ENCODE data around the gene SLC2A9.

SLC2A9 gene

GRCh38 chr4:9899306-9900055, 121.8 kb downstream of the SLC2A9 start:
- no peak for DNase-seq (ENCODE audit: low read depth)
- H3K4me3 ChIP-seq (ENCODE audit: low read depth, low read length): no peak overlapping the region
- TF ChIP-seq, protein P1, sequence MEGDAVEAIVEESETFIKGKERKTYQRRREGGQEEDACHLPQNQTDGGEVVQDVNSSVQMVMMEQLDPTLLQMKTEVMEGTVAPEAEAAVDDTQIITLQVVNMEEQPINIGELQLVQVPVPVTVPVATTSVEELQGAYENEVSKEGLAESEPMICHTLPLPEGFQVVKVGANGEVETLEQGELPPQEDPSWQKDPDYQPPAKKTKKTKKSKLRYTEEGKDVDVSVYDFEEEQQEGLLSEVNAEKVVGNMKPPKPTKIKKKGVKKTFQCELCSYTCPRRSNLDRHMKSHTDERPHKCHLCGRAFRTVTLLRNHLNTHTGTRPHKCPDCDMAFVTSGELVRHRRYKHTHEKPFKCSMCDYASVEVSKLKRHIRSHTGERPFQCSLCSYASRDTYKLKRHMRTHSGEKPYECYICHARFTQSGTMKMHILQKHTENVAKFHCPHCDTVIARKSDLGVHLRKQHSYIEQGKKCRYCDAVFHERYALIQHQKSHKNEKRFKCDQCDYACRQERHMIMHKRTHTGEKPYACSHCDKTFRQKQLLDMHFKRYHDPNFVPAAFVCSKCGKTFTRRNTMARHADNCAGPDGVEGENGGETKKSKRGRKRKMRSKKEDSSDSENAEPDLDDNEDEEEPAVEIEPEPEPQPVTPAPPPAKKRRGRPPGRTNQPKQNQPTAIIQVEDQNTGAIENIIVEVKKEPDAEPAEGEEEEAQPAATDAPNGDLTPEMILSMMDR (IDR thresholded peaks at IDR 0.05; ENCODE audit: low read depth, low read length, missing control alignments): no peak

GRCh38 chr4:9898596-9899305, 122.5 kb downstream of the SLC2A9 start:
- DNase-seq (ENCODE audit: low read depth): no peak
- H3K4me3 ChIP-seq (ENCODE audit: low read depth, low read length): no peak overlapping the region
- TF ChIP-seq, protein P1 (IDR thresholded peaks at IDR 0.05; ENCODE audit: low read depth, low read length, missing control alignments): peak; percentile 23

GRCh38 chr4:9895333-9895705, 126.0 kb downstream of the SLC2A9 start:
- no peak overlapping the region for H3K4me3 ChIP-seq (ENCODE audit: low read depth, low read length)
- TF ChIP-seq, protein P1 (IDR thresholded peaks at IDR 0.05; ENCODE audit: low read depth, low read length, missing control alignments): no peak
- no peak for DNase-seq (ENCODE audit: low read depth)

DNA sequence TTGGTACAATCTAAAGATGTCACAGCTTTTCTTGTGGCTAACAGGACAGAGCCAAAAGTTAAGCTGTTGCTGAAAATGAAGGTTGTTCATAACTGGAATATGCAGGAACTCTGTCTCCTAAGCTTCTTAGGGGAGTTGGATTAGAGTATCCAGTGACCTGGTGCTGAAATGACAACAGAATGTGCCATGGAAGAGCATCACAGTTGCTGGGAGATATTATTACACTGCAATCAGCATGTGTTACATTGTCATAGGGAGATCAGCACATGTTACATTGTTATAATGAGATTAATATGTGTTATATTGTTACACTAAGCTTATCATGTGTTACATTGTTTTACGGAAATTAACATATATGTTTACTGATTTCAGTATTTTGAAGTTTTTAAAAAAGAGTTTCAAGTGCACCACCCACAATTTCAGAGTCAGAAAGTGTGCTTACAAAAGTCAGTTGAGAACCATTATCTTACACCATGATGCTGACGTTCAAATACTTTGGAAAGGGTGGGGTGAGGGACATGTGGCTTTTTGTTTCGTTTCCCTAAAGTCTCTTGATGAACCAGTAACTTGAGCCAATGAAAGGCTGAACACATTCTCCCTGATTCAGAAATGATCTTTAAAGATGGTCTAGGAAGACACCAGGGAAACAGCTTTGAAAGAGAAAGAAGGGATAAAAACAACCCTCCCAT, 126.5 kb downstream of the SLC2A9 start:
- TF ChIP-seq, protein P1 (IDR thresholded peaks at IDR 0.05; ENCODE audit: low read depth, low read length, missing control alignments): no peak

GRCh38 chr4:9893329-9894108, 127.8 kb downstream of the SLC2A9 start:
- no peak overlapping the region for H3K4me3 ChIP-seq (ENCODE audit: low read depth, low read length)
- no peak for DNase-seq (ENCODE audit: low read depth)
- TF ChIP-seq, protein P1 (IDR thresholded peaks at IDR 0.05; ENCODE audit: low read depth, low read length, missing control alignments): no peak

More for the DNA sequence above, 126.5 kb downstream of the SLC2A9 start:
- H3K4me3 ChIP-seq (ENCODE audit: low read depth, low read length): no peak overlapping the region
- DNase-seq (ENCODE audit: low read depth): no peak

- TF ChIP-seq, protein P1 (IDR thresholded peaks at IDR 0.05; ENCODE audit: low read depth, low read length, missing control alignments): no peak
- DNase-seq (ENCODE audit: low read depth): no peak
- H3K4me3 ChIP-seq (ENCODE audit: low read depth, low read length): no peak overlapping the region
These were observed 129.6 kb downstream of the SLC2A9 start for GRCh38 chr4:9891740-9892139.

Measured in GM12864 (cell line).